Stimulated activated CD4-positive, alpha-beta T cell treated with anti-CD3 and anti-CD28 coated beads, Interleukin-2, amount 100 ng/mL, for 4 hours (primary cell): ENCODE data around the gene CTTNBP2NL.
"Not testable (repeated sequence)": the region's sequence is repeated elsewhere in the genome, so short reads cannot be mapped to it uniquely, and the experiment has no call there.

Experiments
- DNase-seq: peaks from one replicate; pipeline ENCODE4 v3.0.0-alpha.2; 2020; ENCODE audit warnings: low read depth

Gene CTTNBP2NL

GRCh38 chr1:112387807-112388206 lies 8.2 kb upstream of the CTTNBP2NL start:
- no peak for DNase-seq

GRCh38 chr1:112388436-112388835 lies 7.6 kb upstream of the CTTNBP2NL start:
- no peak for DNase-seq

GRCh38 chr1:112389689-112390088 lies 6.3 kb upstream of the CTTNBP2NL start:
- DNase-seq = no peak

- not testable (repeated sequence) for DNase-seq
Observed at GRCh38 chr1:112390335-112390734, 5.7 kb upstream of the CTTNBP2NL start.

GRCh38 chr1:112390775-112391602 lies 5.0 kb upstream of the CTTNBP2NL start:
- peak; percentile 66 for DNase-seq

GRCh38 chr1:112391603-112391940 lies 4.4 kb upstream of the CTTNBP2NL start:
- no peak for DNase-seq

- DNase-seq = no peak
Observed at GRCh38 chr1:112393631-112393974, 2.4 kb upstream of the CTTNBP2NL start.

GRCh38 chr1:112394743-112395062 lies 1.3 kb upstream of the CTTNBP2NL start:
- no peak for DNase-seq

GRCh38 chr1:112395256-112395820 lies 676 bp upstream of the CTTNBP2NL start:
- no peak for DNase-seq

GRCh38 chr1:112396653-112397471 lies 848 bp downstream of the CTTNBP2NL start:
- no peak for DNase-seq

- DNase-seq = no peak
Observed at GRCh38 chr1:112397841-112398240, 1.8 kb downstream of the CTTNBP2NL start.

- DNase-seq = no peak
Observed at GRCh38 chr1:112399456-112399855, 3.4 kb downstream of the CTTNBP2NL start.

- not testable (repeated sequence) for DNase-seq
Observed at GRCh38 chr1:112400706-112401105, 4.7 kb downstream of the CTTNBP2NL start.

GRCh38 chr1:112402682-112403643 lies 6.9 kb downstream of the CTTNBP2NL start:
- no peak for DNase-seq

- no peak for DNase-seq
Observed at GRCh38 chr1:112406771-112407170, 10.8 kb downstream of the CTTNBP2NL start.

GRCh38 chr1:112409414-112409813 lies 13.4 kb downstream of the CTTNBP2NL start:
- DNase-seq = no peak

- DNase-seq = no peak
Observed at GRCh38 chr1:112410673-112411072, 14.7 kb downstream of the CTTNBP2NL start.

- no peak for DNase-seq
Observed at GRCh38 chr1:112417271-112417670, 21.3 kb downstream of the CTTNBP2NL start.

- DNase-seq = no peak
Observed at GRCh38 chr1:112418099-112418892, 22.3 kb downstream of the CTTNBP2NL start.

- no peak for DNase-seq
Observed at GRCh38 chr1:112423207-112423606, 27.2 kb downstream of the CTTNBP2NL start.

GRCh38 chr1:112423666-112424065 lies 27.7 kb downstream of the CTTNBP2NL start:
- DNase-seq = not testable (repeated sequence)
